Gastrocnemius medialis (tissue), 4 donors: ENCODE measurements around the gene YBEY.

ENCODE experiments used
- POLR2A ChIP-seq, 2 donors: fragments of 450-650 bp; IDR thresholded peaks; one replicate each; pipeline ENCODE4 v1.6.1; 2017; ENCODE audit warnings: antibody characterized with exemption in 2 of 2, mild to moderate bottlenecking in 2 of 2, moderate library complexity in 2 of 2
- TF ChIP-seq, protein P1 (sequence below), 5 experiments: fragments of 450-650 bp in 3 of 5; fragments of 200-600 bp in 2 of 5; sonication (generic) in 2 of 5; IDR thresholded peaks in 4 of 5; conservative IDR thresholded peaks in 1 of 5; 1 replicate in 4 of 5; 2 replicates in 1 of 5; pipeline ENCODE4 v1.5.1; 2016 to 2019; ENCODE audit warnings: antibody characterized with exemption in 5 of 5, mild to moderate bottlenecking in 3 of 5, moderate library complexity in 3 of 5

- TF ChIP-seq, protein P1, sequence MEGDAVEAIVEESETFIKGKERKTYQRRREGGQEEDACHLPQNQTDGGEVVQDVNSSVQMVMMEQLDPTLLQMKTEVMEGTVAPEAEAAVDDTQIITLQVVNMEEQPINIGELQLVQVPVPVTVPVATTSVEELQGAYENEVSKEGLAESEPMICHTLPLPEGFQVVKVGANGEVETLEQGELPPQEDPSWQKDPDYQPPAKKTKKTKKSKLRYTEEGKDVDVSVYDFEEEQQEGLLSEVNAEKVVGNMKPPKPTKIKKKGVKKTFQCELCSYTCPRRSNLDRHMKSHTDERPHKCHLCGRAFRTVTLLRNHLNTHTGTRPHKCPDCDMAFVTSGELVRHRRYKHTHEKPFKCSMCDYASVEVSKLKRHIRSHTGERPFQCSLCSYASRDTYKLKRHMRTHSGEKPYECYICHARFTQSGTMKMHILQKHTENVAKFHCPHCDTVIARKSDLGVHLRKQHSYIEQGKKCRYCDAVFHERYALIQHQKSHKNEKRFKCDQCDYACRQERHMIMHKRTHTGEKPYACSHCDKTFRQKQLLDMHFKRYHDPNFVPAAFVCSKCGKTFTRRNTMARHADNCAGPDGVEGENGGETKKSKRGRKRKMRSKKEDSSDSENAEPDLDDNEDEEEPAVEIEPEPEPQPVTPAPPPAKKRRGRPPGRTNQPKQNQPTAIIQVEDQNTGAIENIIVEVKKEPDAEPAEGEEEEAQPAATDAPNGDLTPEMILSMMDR (IDR thresholded peaks at IDR 0.05 in 4 of 5, conservative IDR thresholded peaks at IDR 0.05 in 1 of 5): no peak
- TF ChIP-seq POLR2A (IDR thresholded peaks at IDR 0.05): no peak
These were observed 908 bp upstream of the YBEY start, which contains the start of gene MCM3AP for GRCh38 chr21:46285206-46285661.
